H1 (cell line): ENCODE results near the gene LRRFIP1. TPM values are rescaled to one million over a fixed set of nuclear protein-coding genes. Genes with fewer than 3 reads are reported as not detected.

Experiments used
- CTCF ChIA-PET: fragments of 300-600 bp; sonication (Branson Sonifier 250); formaldehyde crosslinking; loops from one replicate; lab custom pipeline; 2021; ENCODE audit not compliant: partially characterized antibody; lab: Charles Lee
- POLR2A ChIA-PET: fragments of 300-600 bp; sonication (Branson Sonifier 250); formaldehyde crosslinking; loops from one replicate; lab custom pipeline; 2021; ENCODE audit warnings: inconsistent platforms; ENCODE audit not compliant: partially characterized antibody; lab: Charles Lee
- DNase-seq, 2 experiments: peaks; one replicate each; pipeline versions ENCODE4 v3.0.0 to v3.0.0-alpha.2; 2010 to 2022; ENCODE audit warnings: low spot score in 2 of 2, low read depth in 1 of 2, mixed read lengths in 1 of 2
- FAIRE-seq: peaks from 2 replicates; lab custom pipeline; 2011; peaks lifted over from hg19 to GRCh38; lab: Jason Lieb, UNC
- H2AFZ ChIP-seq: 2 replicates; pipeline ENCODE4 v1.8.1; 2012; ENCODE audit warnings: low read length, inconsistent platforms
- H2AK5ac ChIP-seq: 2 replicates; pipeline ENCODE4 v1.6.1; 2013; ENCODE audit warnings: low read depth, low read length
- H2BK120ac ChIP-seq: replicated peaks from 2 replicates; pipeline ENCODE3; 2013; ENCODE audit warnings: low read depth, low read length, inconsistent platforms
- H2BK12ac ChIP-seq: 2 replicates; pipeline ENCODE4 v1.6.1; 2013; ENCODE audit warnings: low read depth, low read length
- H2BK15ac ChIP-seq: 2 replicates; pipeline ENCODE4 v1.6.1; 2013; ENCODE audit warnings: low read length
- H2BK20ac ChIP-seq: 2 replicates; pipeline ENCODE4 v1.6.1; 2013; ENCODE audit warnings: low read length
- H2BK5ac ChIP-seq: 2 replicates; pipeline ENCODE4 v1.6.1; 2013; ENCODE audit warnings: low read depth, low read length
- H3K14ac ChIP-seq: 2 replicates; pipeline ENCODE4 v1.6.1; 2013; ENCODE audit warnings: inconsistent platforms; ENCODE audit not compliant: insufficient read length
- H3K18ac ChIP-seq: 2 replicates; pipeline ENCODE4 v1.6.1; 2013; ENCODE audit warnings: low read length; ENCODE audit errors: extremely low read depth
- H3K23ac ChIP-seq: 2 replicates; pipeline ENCODE4 v1.6.1; 2013; ENCODE audit warnings: inconsistent platforms; ENCODE audit not compliant: insufficient read length
- H3K23me2 ChIP-seq: 2 replicates; pipeline ENCODE4 v1.6.1; 2013; ENCODE audit warnings: low read depth, low read length
- H3K27ac ChIP-seq: 2 replicates; pipeline ENCODE4 v1.6.1; 2011; ENCODE audit warnings: low read depth, low read length, inconsistent platforms
- H3K27me3 ChIP-seq, 4 experiments: replicated peaks in 1 of 4; 1 replicate in 1 of 4; 2 replicates in 3 of 4; pipeline versions ENCODE4 v1.6.1 to v1.8.1; 2011 to 2013; ENCODE audit warnings: low read length in 3 of 4, mild to moderate bottlenecking in 3 of 4, inconsistent platforms in 2 of 4, mixed read lengths in 2 of 4, moderate library complexity in 1 of 4; ENCODE audit not compliant: control insufficient read depth in 3 of 4, insufficient read depth in 3 of 4; ENCODE audit errors: extremely low read depth in 1 of 4
- H3K36me3 ChIP-seq, 4 experiments: 2 replicates each; pipeline versions ENCODE4 v1.6.1 to v1.8.1; 2011 to 2013; ENCODE audit warnings: mild to moderate bottlenecking in 4 of 4, low read length in 3 of 4, moderate library complexity in 2 of 4, control low read depth in 1 of 4, inconsistent platforms in 1 of 4; ENCODE audit not compliant: insufficient read depth in 4 of 4, control insufficient read depth in 2 of 4
- H3K4ac ChIP-seq: replicated peaks from 2 replicates; pipeline ENCODE3; 2013; ENCODE audit warnings: low read length, low read depth, mixed read lengths, inconsistent platforms; ENCODE audit not compliant: insufficient read length
- H3K4me1 ChIP-seq, 4 experiments: replicated peaks in 1 of 4; 1 replicate in 1 of 4; 2 replicates in 3 of 4; pipeline versions ENCODE4 v1.6.1 to v1.8.1; 2011 to 2013; ENCODE audit warnings: low read length in 3 of 4, inconsistent platforms in 2 of 4, mixed read lengths in 1 of 4; ENCODE audit not compliant: insufficient read depth in 4 of 4, control insufficient read depth in 3 of 4
- H3K4me2 ChIP-seq, 2 experiments: 2 replicates each; pipeline versions ENCODE4 v1.6.1 to v1.8.1; 2011 to 2013; ENCODE audit warnings: low read depth in 2 of 2, low read length in 2 of 2, control low read depth in 1 of 2, inconsistent platforms in 1 of 2, mild to moderate bottlenecking in 1 of 2; ENCODE audit not compliant: insufficient read depth in 1 of 2
- H3K4me3 ChIP-seq, 4 experiments: fragments of 200-600, 300-600 bp in 1 of 4; sonication (generic), shearing (Covaris generic), sonication (Bioruptor Twin) in 1 of 4; 2 replicates each; pipeline versions ENCODE4 v1.5.1 to v1.8.1; 2011 to 2016; ENCODE audit warnings: low read length in 4 of 4, low read depth in 3 of 4, control low read depth in 2 of 4, inconsistent platforms in 2 of 4, mild to moderate bottlenecking in 2 of 4, mixed read lengths in 1 of 4, moderate library complexity in 1 of 4; ENCODE audit not compliant: insufficient read depth in 2 of 4; ENCODE audit errors: extremely low read depth in 1 of 4
- H3K56ac ChIP-seq: replicated peaks from 2 replicates; pipeline ENCODE3; 2013; ENCODE audit warnings: low read depth, mild to moderate bottlenecking, mixed read lengths, low read length, inconsistent platforms; ENCODE audit not compliant: insufficient read length
- H3K79me1 ChIP-seq: 2 replicates; pipeline ENCODE4 v1.6.1; 2013; ENCODE audit warnings: low read depth, low read length, control low read depth
- H3K79me2 ChIP-seq, 2 experiments: 2 replicates each; pipeline versions ENCODE4 v1.6.1 to v1.8.1; 2012 to 2013; ENCODE audit warnings: low read length in 2 of 2, mild to moderate bottlenecking in 2 of 2, inconsistent platforms in 1 of 2; ENCODE audit not compliant: insufficient read depth in 2 of 2, control insufficient read depth in 1 of 2
- H3K9ac ChIP-seq, 4 experiments: replicated peaks in 1 of 4; 1 replicate in 1 of 4; 2 replicates in 3 of 4; pipeline versions ENCODE4 v1.6.1 to v1.8.1; 2011 to 2013; ENCODE audit warnings: low read depth in 3 of 4, low read length in 3 of 4, control low read depth in 2 of 4, mild to moderate bottlenecking in 2 of 4, moderate library complexity in 2 of 4, inconsistent platforms in 1 of 4; ENCODE audit errors: extremely low read depth in 1 of 4
- H3K9me3 ChIP-seq, 2 experiments: 2 replicates each; pipeline versions ENCODE4 v1.6.1 to v1.8.1; 2012 to 2013; ENCODE audit warnings: mild to moderate bottlenecking in 2 of 2, moderate library complexity in 2 of 2, control low read depth in 1 of 2, inconsistent platforms in 1 of 2, low read depth in 1 of 2, low read length in 1 of 2, mixed read lengths in 1 of 2; ENCODE audit not compliant: insufficient read depth in 2 of 2
- H4K20me1 ChIP-seq, 2 experiments: replicated peaks in 1 of 2; 2 replicates each; pipeline versions ENCODE3 to v1.8.1; 2011 to 2013; ENCODE audit warnings: inconsistent platforms in 2 of 2, low read length in 2 of 2, mild to moderate bottlenecking in 1 of 2; ENCODE audit not compliant: insufficient read depth in 2 of 2, control insufficient read depth in 1 of 2
- H4K5ac ChIP-seq: 2 replicates; pipeline ENCODE4 v1.6.1; 2013; ENCODE audit warnings: low read length, low read depth, mixed read lengths, inconsistent platforms; ENCODE audit not compliant: insufficient read length
- H4K8ac ChIP-seq: 2 replicates; pipeline ENCODE4 v1.8.0; 2013; ENCODE audit warnings: mild to moderate bottlenecking, moderate library complexity, low read length, inconsistent platforms; ENCODE audit not compliant: insufficient read depth; ENCODE audit errors: extremely low read depth
- H4K91ac ChIP-seq: replicated peaks from 2 replicates; pipeline ENCODE3; 2013; ENCODE audit warnings: low read length, mixed read lengths, inconsistent platforms; ENCODE audit not compliant: insufficient read length
- E2F6 ChIP-seq: IDR thresholded peaks from 2 replicates; pipeline ENCODE4 v1.6.1; 2012; ENCODE audit warnings: inconsistent platforms
- NANOG ChIP-seq: IDR thresholded peaks from 2 replicates; pipeline ENCODE4 v1.6.1; 2011; ENCODE audit warnings: low read length, low read depth, mild to moderate bottlenecking, inconsistent platforms; ENCODE audit not compliant: insufficient read depth, poor library complexity, severe bottlenecking
- RAD21 ChIP-seq, 2 experiments: IDR thresholded peaks in 1 of 2; conservative IDR thresholded peaks in 1 of 2; 2 replicates each; pipeline ENCODE4 v1.6.1; 2011; ENCODE audit warnings: low read depth in 2 of 2, low read length in 2 of 2, improper control_type of control experiment in 1 of 2, inconsistent platforms in 1 of 2, mild to moderate bottlenecking in 1 of 2, moderate library complexity in 1 of 2
- WGBS, 2 experiments: shearing (Covaris generic) in 1 of 2; methylation state at CpG; one replicate each; pipeline versions ENCODE4 v1.1.6 to v1.1.7; 2013 to 2015; ENCODE audit warnings: low lambda C conversion rate in 2 of 2, mixed read lengths in 2 of 2, inconsistent platforms in 1 of 2, low coverage in 1 of 2, missing lambda C conversion rate in 1 of 2; ENCODE audit not compliant: insufficient replicate concordance in 2 of 2, insufficient coverage in 1 of 2, insufficient read length in 1 of 2; ENCODE audit errors: extremely low coverage in 1 of 2, missing lambda C conversion rate in 1 of 2; 5-methylcytosine and 5-hydroxymethylcytosine counted together
- polyA plus RNA-seq, 7 experiments: library from polyadenylated mRNA; depleted of rRNA in 3 of 7; stranded (reverse) in 5 of 7; unstranded in 2 of 7; fragments of >200 nt in 5 of 7; fragments of 200-250 nt in 2 of 7; gene quantifications; 1 replicate in 5 of 7; 2 replicates in 1 of 7; 4 replicates in 1 of 7; pipeline versions ENCODE4 v1.2.1 to v1.2.3, GENCODE V29; 2011 to 2013; ENCODE audit warnings: missing spikeins in 2 of 7, mixed read lengths in 2 of 7
- total RNA-seq: library from RNA; stranded (reverse); fragmentation: NEBNext Ultra II Directional; extraction: Animal tissue kit (Norgen Biotek cat#: 25700); gene quantifications from 2 replicates; pipeline ENCODE4 v1.2.1, GENCODE V29; 2021

LRRFIP1 gene
- total and polyA plus RNA-seq, 2 of the 8 experiments (the other 6 are each of a cell fraction or from before 2014, with no cell fraction given): 12.1 to 75.8 TPM

- H3K27me3 ChIP-seq: no peaks in the 10 kb centered on the region
- ChIA-PET POLR2A (interaction anchor here (1.1 to 7.5 kb wide), 8 partner anchors 9 to 27 kb away, joined by 3 to 51 read pairs (median 8); partner anchors contain the start of genes LRRFIP1 and RAB17), CTCF (interaction anchor here (1.1 to 8.8 kb wide), 20 partner anchors 11 to 132 kb away, joined by 3 to 63 read pairs (median 8); partner anchors contain the start of gene RAB17)
- H3K56ac ChIP-seq: no peak overlapping the region
- DNase-seq: no peak
- no peaks in the 10 kb centered on the region for H3K79me2 ChIP-seq
- H2BK15ac ChIP-seq: peak overlapping the region; percentile 49; the same call in 1 of the 2 replicates
- no peaks in the 10 kb centered on the region for H3K23me2 ChIP-seq
- no peak overlapping the region for H4K91ac ChIP-seq
- H2BK12ac ChIP-seq: no peak overlapping the region; the same call in 1 of the 2 replicates
- no peak overlapping the region for H2AFZ ChIP-seq
- H3K9me3 ChIP-seq: peaks cover 10 to 16% of the 10 kb centered on the region in 2 experiments; a peak in 3 of 4 replicates
- H3K23ac ChIP-seq: no peak overlapping the region
- no peak overlapping the region for H3K14ac ChIP-seq
- H4K5ac ChIP-seq: no peak overlapping the region
- H2BK20ac ChIP-seq: no peak overlapping the region
- no peak overlapping the region for H3K18ac ChIP-seq
- no peak overlapping the region for H3K4ac ChIP-seq
- no peak overlapping the region for H2AK5ac ChIP-seq
- H2BK5ac ChIP-seq: no peak overlapping the region
- no peaks in the 10 kb centered on the region for H3K79me1 ChIP-seq
- H3K36me3 ChIP-seq: no peaks in the 10 kb centered on the region
- no peak for FAIRE-seq
- H3K4me3 ChIP-seq: no peak overlapping the region
- no peak overlapping the region for H4K8ac ChIP-seq
- H3K9ac ChIP-seq: no peak overlapping the region
- H3K27ac ChIP-seq: no peak overlapping the region
- H3K4me1 ChIP-seq: peaks cover 2 to 18% (median 10%) of the 10 kb centered on the region in 4 experiments; a peak in 5 of 7 replicates
- TF ChIP-seq NANOG (no peak), RAD21 (IDR thresholded peaks at IDR 0.05 in 1 of 2, conservative IDR thresholded peaks at IDR 0.05 in 1 of 2; ENCODE audit: low read depth in 2 of 2, low read length in 2 of 2) (peak; percentile 17 to 30; a peak in 2 of 4 replicates), E2F6 (peak; percentile 55; the same call in 1 of the 2 replicates)
- H3K4me2 ChIP-seq: no peak overlapping the region; a peak in 1 of 4 replicates
- WGBS, 2 experiments: 76% methylated on average over 7 of the region's 7 CpGs; no CpG with 5 or more reads in 1 of the 2 experiments
- H2BK120ac ChIP-seq: no peak overlapping the region
- H4K20me1 ChIP-seq: no peaks in the 10 kb centered on the region
These were observed 25.0 kb upstream of the LRRFIP1 start for GRCh38 chr2:237602409-237602808.
